Transverse colon (tissue), 4 donors: ENCODE data around the gene TMEM184A. TPM values are rescaled to one million over a fixed set of nuclear protein-coding genes. Genes with fewer than 3 reads are reported as not detected.

Experiments used
- DNase-seq: peaks from one replicate; pipeline ENCODE4 v3.0.0-alpha.2; 2019
- H3K27ac ChIP-seq, 4 donors: fragments of 200-600 bp; sonication (generic); 2 replicates each; pipeline ENCODE4 v1.5.1; 2016 to 2018; ENCODE audit warnings: inconsistent platforms in 4 of 4
- H3K27me3 ChIP-seq: fragments of 200-600 bp; sonication (generic); 2 replicates; pipeline ENCODE4 v1.5.1; 2017; ENCODE audit warnings: inconsistent platforms
- H3K36me3 ChIP-seq, 4 donors: fragments of 200-600 bp; sonication (generic); 2 replicates each; pipeline ENCODE4 v1.5.1; 2017 to 2019; ENCODE audit warnings: inconsistent platforms in 4 of 4
- H3K4me1 ChIP-seq, 4 donors: fragments of 200-600 bp; sonication (generic); 2 replicates each; pipeline ENCODE4 v1.5.1; 2017 to 2020; ENCODE audit warnings: inconsistent platforms in 4 of 4
- H3K4me3 ChIP-seq, 4 donors: fragments of 200-600 bp; sonication (generic); 1 replicate in 1 of 4; 2 replicates in 3 of 4; pipeline versions ENCODE4 v1.5.1 to v1.6.1; 2017 to 2019; ENCODE audit warnings: inconsistent platforms in 4 of 4
- H3K9me3 ChIP-seq, 2 donors: fragments of 200-600 bp; sonication (generic); 2 replicates each; pipeline ENCODE4 v1.5.1; 2017 to 2019; ENCODE audit warnings: inconsistent platforms in 2 of 2
- CTCF ChIP-seq, 5 experiments: fragments of 200-600 bp in 3 of 5; fragments of 450-650 bp in 2 of 5; sonication (generic) in 3 of 5; IDR thresholded peaks; 1 replicate in 2 of 5; 2 replicates in 3 of 5; pipeline ENCODE4 v1.5.1; 2016 to 2017; ENCODE audit warnings: antibody characterized with exemption in 5 of 5, inconsistent platforms in 3 of 5, mild to moderate bottlenecking in 2 of 5, moderate library complexity in 1 of 5
- EP300 ChIP-seq: sonication (generic); formaldehyde crosslinking; IDR thresholded peaks from one replicate; pipeline ENCODE4 v1.6.1; 2017; ENCODE audit warnings: antibody characterized with exemption, low read depth
- POLR2A ChIP-seq: fragments of 450-650 bp; IDR thresholded peaks from one replicate; pipeline ENCODE4 v1.6.1; 2016; ENCODE audit warnings: antibody characterized with exemption, mild to moderate bottlenecking, moderate library complexity
- POLR2AphosphoS5 ChIP-seq, 3 donors: sonication (generic); formaldehyde crosslinking; IDR thresholded peaks; one replicate each; pipeline ENCODE4 v1.6.1; 2016; ENCODE audit warnings: antibody characterized with exemption in 3 of 3
- WGBS, 2 donors: methylation state at CpG; one replicate each; pipeline ENCODE4 v1.1.5; 2018; ENCODE audit warnings: low coverage in 1 of 2; 5-methylcytosine and 5-hydroxymethylcytosine counted together
- in situ Hi-C, 4 donors: fragments of 200-750 bp; cut with MboI; loops; one replicate each; pipeline versions ENCODE4 v1.15.0 to v1.15.1; 2017; ENCODE audit warnings: low sequenced_read_pairs in 3 of 4, low pct_ligation_motif_present in 1 of 4, low pct_unique_long_range_greater_than_20kb in 1 of 4
- intact Hi-C: fragments of 100-400 bp; cut with DNase I; formaldehyde crosslinking; loops from one replicate; pipeline ENCODE4 v1.15.1; 2023; ENCODE audit warnings: low total_unique reads
- total RNA-seq, 4 donors: library from RNA; depleted of rRNA; stranded (reverse); fragments of >200 nt; gene quantifications; one replicate each; pipeline ENCODE4 v1.1.0, GENCODE V29; 2016

Gene TMEM184A
- total RNA-seq, 4 donors from 2014 or later, result 49.9 to 151 (median 94.1) TPM

GRCh38 chr7:1499367-1500029 lies 56.5 kb downstream of the TMEM184A start:
- Histone ChIP-seq H3K4me3 (no peak overlapping the region), H3K36me3 (peaks cover 0 to 28% (median 3%) of the 10 kb centered on the region in 4 donors)
- TF ChIP-seq POLR2A, result no peak
- no peak for TF ChIP-seq CTCF (IDR thresholded peaks at IDR 0.05)
- TF ChIP-seq EP300, result no peak
- no peak for TF ChIP-seq POLR2AphosphoS5 (IDR thresholded peaks at IDR 0.05)

GRCh38 chr7:1498370-1499305 lies 57.4 kb downstream of the TMEM184A start:
- in situ Hi-C loops, result no loop called here
- Histone ChIP-seq H3K27me3 (no peaks in the 10 kb centered on the region), H3K27ac (no peak overlapping the region), H3K4me3 (no peak overlapping the region), H3K36me3 (peaks cover 0 to 28% (median 3%) of the 10 kb centered on the region in 4 donors), H3K9me3 (no peaks in the 10 kb centered on the region), H3K4me1 (peaks cover 8 to 15% (median 12%) of the 10 kb centered on the region in 4 donors)
- 92% methylated on average over 39 of the region's 62 CpGs; no CpG with 5 or more reads in 1 of the 2 donors for WGBS, 2 donors
- intact Hi-C loops, result no loop called here
- TF ChIP-seq POLR2AphosphoS5 (IDR thresholded peaks at IDR 0.05) (no peak), POLR2A (no peak), CTCF (IDR thresholded peaks at IDR 0.05) (no peak), EP300 (no peak)
- DNase-seq, result no peak

More at GRCh38 chr7:1499367-1500029, 56.5 kb downstream of the TMEM184A start:
- Histone ChIP-seq H3K9me3 (no peaks in the 10 kb centered on the region), H3K27me3 (no peaks in the 10 kb centered on the region), H3K27ac (no peak overlapping the region), H3K4me1 (peaks cover 8 to 15% (median 13%) of the 10 kb centered on the region in 4 donors)
- in situ Hi-C loops (no loop called here), intact Hi-C loops (no loop called here)
- no peak for DNase-seq
- WGBS, 2 donors, result 89% methylated on average over 30 of the region's 33 CpGs; no CpG with 5 or more reads in 1 of the 2 donors

GRCh38 chr7:1497293-1497927 lies 58.6 kb downstream of the TMEM184A start:
- peaks cover 0 to 3% (median under 1%) of the 10 kb centered on the region in 4 donors for H3K4me1 ChIP-seq
- intact Hi-C loops, result no loop called here
- no peaks in the 10 kb centered on the region for H3K9me3 ChIP-seq
- 93% methylated on average over 37 of the region's 37 CpGs; no CpG with 5 or more reads in 1 of the 2 donors for WGBS, 2 donors
- H3K4me3 ChIP-seq, result no peak overlapping the region
- no peak overlapping the region for H3K27ac ChIP-seq
- no peaks in the 10 kb centered on the region for H3K27me3 ChIP-seq
- TF ChIP-seq CTCF (IDR thresholded peaks at IDR 0.05), result no peak
- in situ Hi-C loops, result no loop called here
- H3K36me3 ChIP-seq, result peaks cover 0 to 28% (median 7%) of the 10 kb centered on the region in 4 donors
- no peak for DNase-seq
